Stimulated activated CD8-positive, alpha-beta memory T cell treated with anti-CD3 and anti-CD28 coated beads, Interleukin-7, amount 100 ng/mL, for 24 hours (primary cell): ENCODE results near the gene FAM50A.
"Not testable (repeated sequence)": the region's sequence is repeated elsewhere in the genome, so short reads cannot be mapped to it uniquely, and the experiment has no call there.

ENCODE experiments used
- DNase-seq: peaks from one replicate; pipeline ENCODE4 v3.0.0-alpha.2; 2020; ENCODE audit warnings: low read depth

Gene FAM50A

DNA sequence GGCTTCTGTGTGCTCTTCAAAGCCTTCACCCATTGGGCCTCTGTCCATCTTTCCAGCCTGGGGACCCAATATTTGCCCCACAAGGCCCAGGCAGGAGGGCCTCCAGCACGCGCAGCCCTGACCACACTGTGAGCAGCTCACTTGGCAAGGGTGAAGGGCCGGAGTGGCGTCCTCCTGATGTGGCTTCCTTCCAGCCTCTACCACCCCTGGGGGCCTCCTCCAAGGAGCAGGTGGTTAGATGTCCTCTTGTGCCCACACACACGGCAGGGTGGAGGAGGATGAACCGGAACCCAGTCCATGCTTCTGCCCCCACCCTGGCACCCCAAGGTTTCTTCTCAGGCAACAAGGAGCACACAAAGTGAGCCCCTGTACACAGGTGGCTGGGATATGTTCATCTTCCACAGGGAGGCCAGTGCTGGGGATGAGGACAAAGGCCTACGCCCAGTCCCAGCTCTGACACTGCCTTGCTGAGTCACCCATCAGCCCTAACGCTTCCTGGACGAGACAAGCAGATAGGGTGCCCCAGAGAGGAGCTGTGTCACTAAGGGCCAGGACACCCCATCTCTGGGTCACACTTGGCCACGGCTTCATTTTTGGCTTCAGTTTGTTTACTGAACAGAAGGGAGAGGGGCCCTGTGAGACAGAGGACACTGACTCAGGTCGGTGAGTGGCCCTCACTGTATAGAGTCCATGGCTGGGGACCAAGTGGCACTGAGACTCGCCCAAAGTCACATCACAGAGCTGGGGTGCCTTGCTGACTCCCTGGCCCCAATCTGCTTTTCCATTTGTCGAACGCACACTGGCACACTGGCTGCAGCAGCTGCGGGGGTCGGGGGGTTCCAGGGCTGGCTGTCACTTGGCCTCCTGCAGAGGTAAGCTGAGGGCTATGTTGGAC lies 40.6 kb downstream of the FAM50A start:
- DNase-seq, result no peak

DNA sequence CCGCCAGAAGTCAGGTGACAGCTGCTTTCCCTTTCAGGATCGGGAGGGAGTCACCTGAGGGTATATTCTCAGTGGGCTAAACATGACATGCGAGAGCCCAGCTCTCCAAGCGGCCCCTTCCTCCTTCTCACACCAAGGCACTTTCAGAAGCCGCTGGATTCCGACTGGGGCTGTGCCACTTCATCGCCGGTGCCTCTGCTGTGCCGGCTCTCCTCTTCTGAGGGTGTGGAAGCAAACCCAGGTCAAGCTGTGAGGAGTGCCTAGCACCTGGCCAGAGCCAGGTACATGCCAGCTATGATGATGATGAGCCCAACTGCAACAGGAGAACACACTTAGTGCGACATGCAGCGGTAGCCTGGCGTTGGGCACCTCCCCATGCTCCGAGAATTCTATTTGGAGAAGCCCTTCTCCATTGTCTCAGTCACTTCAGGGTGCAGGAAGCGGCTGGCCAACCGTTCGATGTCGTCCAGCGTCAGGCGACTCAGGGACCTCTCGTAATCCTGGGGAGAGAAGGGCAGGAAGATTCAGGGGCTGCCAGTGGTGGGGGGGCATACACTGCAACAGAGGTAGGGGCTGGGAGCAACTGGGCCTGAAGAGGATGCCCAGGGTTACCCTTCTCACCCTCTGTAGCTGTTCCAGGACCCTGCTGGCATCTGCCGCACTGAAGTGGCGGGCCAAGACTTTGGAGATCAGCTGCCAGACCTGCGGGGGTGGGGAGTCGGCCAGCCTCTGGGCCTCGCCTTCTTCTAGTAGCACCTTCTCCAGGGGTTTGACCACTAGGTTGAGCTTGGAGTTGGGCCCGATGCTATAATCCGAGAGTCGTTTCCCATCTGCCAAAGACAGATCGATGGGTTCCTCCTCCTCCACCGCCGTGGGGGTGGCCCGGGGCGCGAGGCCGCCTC lies 41.5 kb downstream of the FAM50A start:
- DNase-seq, result no peak

DNA sequence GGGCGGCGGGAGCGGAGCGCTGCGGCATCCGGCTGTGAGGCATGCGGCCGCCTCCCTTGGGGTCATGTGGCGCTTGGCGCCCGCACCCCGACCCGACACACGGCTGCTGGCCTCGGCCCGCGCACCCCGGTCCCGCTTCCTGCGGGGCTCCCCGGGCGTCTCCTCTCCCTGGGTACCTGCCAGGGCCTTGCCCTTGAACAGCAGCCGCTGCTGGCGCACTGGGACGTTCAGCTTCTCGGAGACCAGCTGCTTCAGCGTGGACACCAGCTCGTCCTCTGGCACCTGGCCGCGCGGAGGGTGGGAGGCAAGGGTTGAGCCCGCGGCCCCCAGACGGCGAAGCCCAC lies 42.1 kb downstream of the FAM50A start:
- DNase-seq, result no peak

DNA sequence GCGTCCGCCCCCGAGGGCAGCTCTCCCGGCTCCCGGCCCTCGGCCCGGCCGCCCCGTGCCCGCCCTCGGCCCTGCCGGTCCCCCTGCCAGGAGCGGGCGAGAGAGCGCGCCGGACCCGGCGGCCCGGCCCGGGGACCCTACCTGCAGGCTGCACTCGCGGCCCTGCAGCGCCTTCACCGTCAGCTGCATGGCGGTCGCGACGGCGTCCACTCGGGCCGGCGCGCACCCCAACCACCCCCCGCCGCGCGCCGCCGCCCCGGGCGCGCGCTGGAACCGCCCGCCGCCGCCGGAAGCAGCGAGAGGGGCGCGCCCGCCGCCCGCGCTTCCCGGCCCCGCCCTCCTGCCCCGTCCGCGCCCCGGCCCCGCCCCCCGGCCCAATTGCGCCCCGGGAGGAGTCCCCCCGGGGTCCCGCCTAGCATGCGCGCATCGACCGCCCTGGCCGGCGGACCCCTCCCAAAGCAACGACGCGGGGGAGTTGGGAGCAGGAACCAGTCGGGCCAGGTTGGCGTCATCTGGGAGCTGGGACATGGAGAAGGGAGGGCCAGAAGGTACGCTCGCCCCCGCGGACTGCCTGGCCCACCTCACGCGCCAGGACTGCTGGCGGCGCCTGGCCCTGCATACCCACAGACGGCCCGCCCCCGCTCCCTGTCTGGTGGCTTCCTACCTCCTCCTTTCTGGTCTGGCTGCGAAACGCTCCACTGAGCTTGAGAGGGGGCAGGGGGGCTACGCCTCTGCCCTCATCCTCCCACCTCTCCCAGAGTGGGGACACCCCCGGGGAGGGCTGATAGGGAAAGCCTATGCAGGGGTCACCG lies 42.7 kb downstream of the FAM50A start, which contains the start of gene UBL4A:
UBL4A (minus strand) TSS at position 220 of the 812 bp plus-strand sequence; CDS start at position 189, 31 bp downstream.
- DNase-seq, result no peak

- no peak for DNase-seq
Observed at GRCh38 chrX:154487518-154488290, 43.8 kb downstream of the FAM50A start.

- no peak for DNase-seq
Observed at GRCh38 chrX:154488336-154489075, 44.6 kb downstream of the FAM50A start.

GRCh38 chrX:154489182-154489581 lies 45.2 kb downstream of the FAM50A start:
- DNase-seq, result no peak

GRCh38 chrX:154490021-154490413 lies 46.1 kb downstream of the FAM50A start:
- no peak for DNase-seq

DNA sequence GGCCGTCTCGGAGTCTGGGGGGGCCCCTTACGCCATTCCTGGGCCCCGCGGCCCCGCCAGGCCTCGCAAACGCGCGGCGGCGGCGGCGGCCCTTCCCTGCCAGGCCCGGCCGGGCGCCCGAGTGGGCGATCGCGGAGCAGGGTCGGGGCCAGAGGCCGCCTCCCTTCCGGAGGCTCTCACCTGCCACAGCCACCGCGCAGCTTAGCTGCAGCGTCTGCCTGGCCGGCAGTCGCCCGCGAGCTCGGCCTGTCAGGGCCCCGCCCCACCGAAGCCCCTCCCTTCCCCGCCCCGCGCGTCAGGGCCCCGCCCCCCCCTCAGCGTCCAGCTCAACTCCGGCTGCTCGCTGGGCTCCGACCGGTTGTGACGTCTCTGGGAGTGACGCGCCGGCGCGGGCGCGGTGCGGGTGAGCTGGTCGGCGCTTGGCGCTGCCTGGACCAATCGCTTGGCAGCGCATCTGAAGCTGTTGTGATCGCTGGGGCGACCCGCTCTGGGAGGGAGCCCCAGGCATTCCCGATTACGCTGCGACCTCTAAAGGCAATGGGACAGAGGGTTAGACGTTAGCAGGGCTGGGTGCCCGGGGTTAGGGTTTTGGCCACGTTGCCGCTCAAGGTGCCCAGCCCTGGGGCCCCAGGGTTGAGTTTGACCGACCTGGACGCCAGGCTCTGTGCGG lies 46.6 kb downstream of the FAM50A start, which contains the start of gene SLC10A3:
SLC10A3 (minus strand) TSS at position 216 of the 670 bp plus-strand sequence. CDS start 1,689 bp downstream, outside the sequence.
- peak; percentile 67 for DNase-seq

DNA sequence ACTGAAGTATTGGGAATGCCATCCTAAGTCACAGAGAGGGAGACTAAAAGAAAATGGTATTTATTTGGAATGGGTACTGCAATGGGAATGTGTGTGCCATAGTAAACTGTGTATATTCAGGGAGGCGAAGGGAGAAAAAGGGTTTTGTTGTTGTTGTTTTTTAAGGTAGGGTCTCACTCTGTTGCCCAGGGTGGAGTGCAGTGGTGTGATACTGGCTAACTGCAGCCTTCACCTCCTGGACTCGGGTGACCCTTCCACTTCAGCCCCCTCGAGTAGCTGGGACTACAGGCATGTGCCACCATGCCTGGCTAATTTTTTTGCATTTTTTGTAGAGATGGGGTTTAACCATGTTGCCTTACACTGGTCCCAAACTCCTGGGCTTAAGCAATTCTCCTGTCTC lies 50.8 kb downstream of the FAM50A start:
- DNase-seq, result no peak

- no peak for DNase-seq
Observed at GRCh38 chrX:154495472-154495922, 51.6 kb downstream of the FAM50A start.

DNA sequence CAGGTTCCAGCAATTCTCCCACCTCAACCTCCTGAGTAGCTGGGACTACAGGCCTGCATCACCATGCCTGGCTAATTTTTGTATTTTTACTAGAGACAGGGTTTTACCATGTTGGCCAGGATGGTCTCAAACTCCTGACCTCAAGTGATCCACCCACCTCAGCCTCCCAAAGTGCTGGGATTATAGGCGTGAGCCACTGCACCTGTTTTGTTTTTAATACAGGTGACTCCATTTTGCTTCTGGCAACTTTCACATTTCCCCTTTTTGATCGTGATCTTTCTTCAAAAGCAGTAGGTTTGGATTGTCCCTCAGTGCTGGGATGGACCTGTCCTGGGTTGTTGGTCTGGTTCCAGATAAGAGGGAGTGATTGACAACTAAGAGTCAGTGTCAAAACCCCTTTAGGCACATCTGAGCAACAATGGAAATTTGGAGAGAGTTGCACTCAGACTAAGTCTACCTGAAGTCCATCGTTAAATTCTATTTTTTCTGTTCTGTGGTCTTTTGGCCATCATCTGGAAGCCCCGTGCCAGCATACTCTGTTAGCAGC lies 52.7 kb downstream of the FAM50A start:
- DNase-seq, result not testable (repeated sequence)
